HepG2 (cell line): ENCODE data around the gene PKMYT1. TPM values are rescaled to one million over a fixed set of nuclear protein-coding genes. Genes with fewer than 3 reads are reported as not detected.

Experiments used
- ATAC-seq: fragments of 200-7000 bp; cut with Tn5 transposase; 3 replicates; pipeline ENCODE4 v1.9.1; 2020; ENCODE audit warnings: mild to moderate bottlenecking, moderate library complexity
- BruUV-seq: library from RNA; stranded (reverse); fragments of 400-500 nt; replicated peaks from 2 replicates; lab custom pipeline; 2021; lab: Mats Ljungman, UMichigan
- CTCF ChIA-PET: fragments of 300-600 bp; formaldehyde crosslinking; extraction: SDS; loops from one replicate; lab custom pipeline; 2021; ENCODE audit warnings: low total read pairs, inconsistent platforms, low intra/inter-chr PET ratio; lab: Yijun Ruan, JAX
- POLR2A ChIA-PET: fragments of 350-600 bp; sonication (Branson Sonifier 250); formaldehyde crosslinking; loops from one replicate; lab custom pipeline; 2020; ENCODE audit warnings: antibody characterized with exemption, inconsistent platforms; lab: Yijun Ruan, JAX
- DNase-seq: peaks from one replicate; pipeline ENCODE4 v3.0.0-alpha.2; 2015; ENCODE audit warnings: low spot score
- FAIRE-seq: peaks from 3 replicates; lab custom pipeline; 2011; peaks lifted over from hg19 to GRCh38; lab: Jason Lieb, UNC
- H2AFZ ChIP-seq: one replicate; pipeline ENCODE4 v1.6.1; 2011; ENCODE audit warnings: low read length, inconsistent platforms
- H3K27ac ChIP-seq: fragments of 300-600 bp; 3 replicates; pipeline ENCODE4 v1.8.0; 2011; ENCODE audit warnings: mixed run types, mild to moderate bottlenecking, mixed read lengths, low read length, inconsistent platforms; ENCODE audit not compliant: insufficient read depth; ENCODE audit errors: extremely low read length
- H3K27me3 ChIP-seq, 2 experiments: fragments of 200-600 bp in 1 of 2; 2 replicates in 1 of 2; 3 replicates in 1 of 2; pipeline versions ENCODE4 v1.6.0 to v1.8.0; 2011; ENCODE audit warnings: low read length in 2 of 2, mild to moderate bottlenecking in 2 of 2, moderate library complexity in 2 of 2, inconsistent platforms in 1 of 2; ENCODE audit not compliant: insufficient read depth in 2 of 2, control insufficient read depth in 1 of 2
- H3K36me3 ChIP-seq, 2 experiments: fragments of 200-600 bp in 1 of 2; replicated peaks in 1 of 2; 2 replicates in 1 of 2; 3 replicates in 1 of 2; pipeline versions ENCODE4 v1.5.1 to v1.8.0; 2011; ENCODE audit warnings: low read length in 2 of 2, inconsistent platforms in 1 of 2; ENCODE audit not compliant: insufficient read depth in 2 of 2, control insufficient read depth in 1 of 2
- H3K4me1 ChIP-seq: 2 replicates; pipeline ENCODE4 v1.5.1; 2012; ENCODE audit warnings: low read length, inconsistent platforms; ENCODE audit not compliant: insufficient read depth
- H3K4me2 ChIP-seq: 2 replicates; pipeline ENCODE4 v1.6.0; 2011; ENCODE audit warnings: low read depth, low read length, inconsistent platforms
- H3K4me3 ChIP-seq, 3 experiments: fragments of 200-600 bp in 1 of 3; sonication (generic), shearing (Covaris generic) in 1 of 3; replicated peaks in 1 of 3; 2 replicates each; pipeline ENCODE4 v1.5.1; 2011 to 2016; ENCODE audit warnings: low read length in 3 of 3, inconsistent platforms in 2 of 3, low read depth in 2 of 3, mild to moderate bottlenecking in 2 of 3, control low read depth in 1 of 3, mixed read lengths in 1 of 3; ENCODE audit not compliant: insufficient read depth in 1 of 3
- H3K79me2 ChIP-seq: one replicate; pipeline ENCODE4 v1.6.1; 2011; ENCODE audit warnings: low read length, inconsistent platforms; ENCODE audit not compliant: insufficient read depth
- H3K9ac ChIP-seq: 2 replicates; pipeline ENCODE4 v1.6.0; 2011; ENCODE audit warnings: mild to moderate bottlenecking, low read depth, low read length, inconsistent platforms; ENCODE audit not compliant: insufficient read depth
- H3K9me3 ChIP-seq: 2 replicates; pipeline ENCODE4 v1.5.1; 2012; ENCODE audit warnings: mild to moderate bottlenecking, low read length
- H4K20me1 ChIP-seq: 2 replicates; pipeline ENCODE4 v1.6.0; 2011; ENCODE audit warnings: inconsistent platforms, mild to moderate bottlenecking, low read length, moderate library complexity; ENCODE audit not compliant: insufficient read depth
- ELF4 ChIP-seq: sonication (generic); formaldehyde crosslinking; IDR thresholded peaks from 2 replicates; pipeline ENCODE4 v1.5.0; 2020; ENCODE audit warnings: missing genetic modification reagents, mild to moderate bottlenecking, moderate library complexity, borderline replicate concordance
- ETV5 ChIP-seq: IDR thresholded peaks from 2 replicates; pipeline ENCODE4 v1.6.1; 2018; ENCODE audit warnings: missing biosample characterization, missing genetic modification reagents, inconsistent platforms, borderline replicate concordance
- FOSL2 ChIP-seq: sonication (generic); formaldehyde crosslinking; IDR thresholded peaks from 2 replicates; pipeline ENCODE4 v1.4.0; 2020; ENCODE audit warnings: missing genetic modification reagents
- MEF2D ChIP-seq: sonication (generic); formaldehyde crosslinking; IDR thresholded peaks from 2 replicates; pipeline ENCODE4 v1.5.1; 2020; ENCODE audit warnings: mild to moderate bottlenecking, missing genetic modification reagents
- NFKBIZ ChIP-seq: IDR thresholded peaks from 2 replicates; pipeline ENCODE4 v1.6.1; 2018; ENCODE audit warnings: missing genetic modification reagents, missing compliant biosample characterization
- NFYB ChIP-seq: sonication (generic); formaldehyde crosslinking; IDR thresholded peaks from 2 replicates; pipeline ENCODE4 v1.4.0; 2020; ENCODE audit warnings: missing genetic modification reagents
- PPARG ChIP-seq: conservative IDR thresholded peaks from 2 replicates; pipeline ENCODE4 v1.6.1; 2016; ENCODE audit warnings: missing biosample characterization, missing genetic modification reagents
- RXRB ChIP-seq: IDR thresholded peaks from 2 replicates; pipeline ENCODE4 v1.6.1; 2016; ENCODE audit warnings: borderline replicate concordance, missing genetic modification reagents, missing compliant biosample characterization
- SALL1 ChIP-seq: sonication (generic); formaldehyde crosslinking; IDR thresholded peaks from 2 replicates; pipeline ENCODE4 v1.8.0; 2022; ENCODE audit warnings: mild to moderate bottlenecking, missing genetic modification reagents
- SP4 ChIP-seq: sonication (generic); formaldehyde crosslinking; IDR thresholded peaks from 2 replicates; pipeline ENCODE4 v1.8.1; 2023; ENCODE audit warnings: mild to moderate bottlenecking, missing genetic modification reagents
- TGIF2 ChIP-seq: IDR thresholded peaks from 2 replicates; pipeline ENCODE4 v1.6.1; 2016; ENCODE audit warnings: control low read depth, missing compliant biosample characterization
- ZBTB7A ChIP-seq: sonication (generic); formaldehyde crosslinking; IDR thresholded peaks from 2 replicates; pipeline ENCODE4 v1.8.0; 2022; ENCODE audit warnings: mild to moderate bottlenecking, missing genetic modification reagents
- ZNF350 ChIP-seq: sonication (generic); formaldehyde crosslinking; IDR thresholded peaks from 2 replicates; pipeline ENCODE4 v1.4.0; 2020; ENCODE audit warnings: mild to moderate bottlenecking, low read depth, missing genetic modification reagents, borderline replicate concordance
- ZNF543 ChIP-seq: sonication (generic); formaldehyde crosslinking; IDR thresholded peaks from 2 replicates; pipeline ENCODE4 v1.4.0; 2020; ENCODE audit warnings: mild to moderate bottlenecking, missing genetic modification reagents
- WGBS: methylation state at CpG from one replicate; pipeline ENCODE4 v1.1.6; 2017; ENCODE audit warnings: low lambda C conversion rate; 5-methylcytosine and 5-hydroxymethylcytosine counted together
- in situ Hi-C: cut with HindIII; loops from 2 replicates; pipeline ENCODE4 v1.10.0; 2017; ENCODE audit warnings: low pct_unique_long_range_greater_than_20kb; ENCODE audit not compliant: extremely low pct_ligation_motif_present
- intact Hi-C: fragments of 100-400 bp; cut with micrococcal nuclease; formaldehyde crosslinking; loops from one replicate; pipeline ENCODE4 v1.10.0; 2022; ENCODE audit not compliant: unreplicated experiment
- polyA plus RNA-seq, 8 experiments: library from polyadenylated mRNA; depleted of rRNA in 3 of 8; stranded (reverse) in 7 of 8; unstranded in 1 of 8; fragments of >200 nt; fragmentation: Illumina TruSeq in 4 of 8; extraction: Trizol in 4 of 8; gene quantifications; 2 replicates each; pipeline versions ENCODE4 v1.2.1 to v1.2.3, GENCODE V29; 2011 to 2016; ENCODE audit warnings: low read depth in 4 of 8, missing spikeins in 1 of 8, mixed read lengths in 1 of 8; ENCODE audit not compliant: insufficient read depth in 1 of 8
- total RNA-seq, 5 experiments: library from RNA; depleted of rRNA; stranded (reverse); fragments of >200 nt; fragmentation: Illumina TruSeq; extraction: Trizol; gene quantifications; 2 replicates each; pipeline ENCODE4 v1.2.3, GENCODE V29; 2016; ENCODE audit warnings: low read depth in 1 of 5
- TF ChIP-seq, protein P1 (sequence below): sonication (generic); formaldehyde crosslinking; IDR thresholded peaks from 2 replicates; pipeline ENCODE4 v1.8.0; 2022; ENCODE audit warnings: missing genetic modification reagents, mild to moderate bottlenecking, borderline replicate concordance
- TF ChIP-seq, protein P2 (sequence below): IDR thresholded peaks from 2 replicates; pipeline ENCODE4 v1.4.0; 2020; ENCODE audit warnings: mild to moderate bottlenecking, missing genetic modification reagents
- TF ChIP-seq, protein P3 (sequence below): sonication (generic); formaldehyde crosslinking; IDR thresholded peaks from 2 replicates; pipeline ENCODE4 v1.8.1; 2023; ENCODE audit warnings: mild to moderate bottlenecking, moderate library complexity, missing genetic modification reagents

Gene PKMYT1
- total and polyA plus RNA-seq, 2 of the 13 experiments (the other 11 are each of a cell fraction or from before 2014, with no cell fraction given): 7.0 to 27.8 TPM

DNA sequence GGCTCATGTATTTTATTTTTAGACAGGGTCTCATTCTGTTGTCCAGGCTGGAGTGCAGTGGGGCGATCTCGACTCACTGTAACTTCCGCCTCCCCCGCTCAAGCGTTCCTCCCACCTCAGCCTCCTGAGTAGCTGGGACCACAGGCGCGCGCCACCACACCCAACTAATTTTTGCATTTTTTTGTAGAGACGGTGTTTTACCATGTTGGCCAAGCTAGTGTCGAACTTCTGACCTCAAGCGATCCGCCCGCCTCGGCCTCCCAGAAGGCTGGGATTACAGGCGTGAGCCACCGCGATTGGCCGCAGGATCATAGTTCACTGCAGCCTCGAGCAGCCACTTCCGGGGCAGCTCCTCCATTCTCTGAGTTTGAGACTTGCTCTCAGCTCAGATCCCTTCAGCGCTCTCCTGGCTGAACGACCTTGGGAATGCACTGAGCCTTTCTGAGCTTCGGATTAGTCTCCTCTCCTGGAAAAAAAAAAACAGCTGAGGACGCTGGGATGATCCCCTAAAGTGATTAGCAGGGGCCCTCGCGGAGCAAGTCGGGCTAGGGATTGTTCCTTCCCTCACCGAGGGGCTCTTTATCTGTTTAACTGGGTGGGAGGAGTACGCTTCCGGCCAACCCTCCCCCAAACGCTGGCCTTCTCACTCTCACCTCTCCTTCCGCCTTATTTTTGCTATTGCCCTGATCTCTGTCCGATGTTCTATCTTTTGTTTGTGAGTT is 1.1 kb upstream of the PKMYT1 start:
- H3K27me3 ChIP-seq: peaks cover 8 to 20% of the 10 kb centered on the region in 2 experiments; a peak in 4 of 5 replicates
- ChIA-PET POLR2A (interaction anchor here (0.7 to 3.9 kb wide), 17 partner anchors 9 to 230 kb away, joined by 3 to 48 read pairs (median 6); partner anchors contain the start of genes FLYWCH1, FLYWCH2, HCFC1R1 and KREMEN2), CTCF (no interaction called here)
- peak overlapping the region; percentile 94 for H3K9ac ChIP-seq
- H3K9me3 ChIP-seq: no peaks in the 10 kb centered on the region
- FAIRE-seq: peak; percentile 92
- DNase-seq: peak; percentile 72
- intact Hi-C loops (no loop called here), in situ Hi-C loops (no loop called here)
- H3K79me2 ChIP-seq: peaks cover 8% of the 10 kb centered on the region
- H3K27ac ChIP-seq: peak overlapping the region; percentile 87
- H3K4me1 ChIP-seq: peaks cover 26% of the 10 kb centered on the region
- peak; percentile 61 for ATAC-seq
- peak overlapping the region; percentile 96 for H3K4me2 ChIP-seq
- no TSS peak for BruUV-seq
- H3K36me3 ChIP-seq: peaks cover 0 to 4% of the 10 kb centered on the region in 2 experiments; a peak in 1 of 5 replicates
- WGBS: 1% methylated on average over 31 of the region's 33 CpGs
- H4K20me1 ChIP-seq: no peaks in the 10 kb centered on the region
- H3K4me3 ChIP-seq: peak overlapping the region; percentile 86 to 95 (median 88)
- H2AFZ ChIP-seq: no peak overlapping the region
- TF ChIP-seq, protein P1, sequence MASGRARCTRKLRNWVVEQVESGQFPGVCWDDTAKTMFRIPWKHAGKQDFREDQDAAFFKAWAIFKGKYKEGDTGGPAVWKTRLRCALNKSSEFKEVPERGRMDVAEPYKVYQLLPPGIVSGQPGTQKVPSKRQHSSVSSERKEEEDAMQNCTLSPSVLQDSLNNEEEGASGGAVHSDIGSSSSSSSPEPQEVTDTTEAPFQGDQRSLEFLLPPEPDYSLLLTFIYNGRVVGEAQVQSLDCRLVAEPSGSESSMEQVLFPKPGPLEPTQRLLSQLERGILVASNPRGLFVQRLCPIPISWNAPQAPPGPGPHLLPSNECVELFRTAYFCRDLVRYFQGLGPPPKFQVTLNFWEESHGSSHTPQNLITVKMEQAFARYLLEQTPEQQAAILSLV: 0 out of 2 replicates have a peak, but pooled peaks have one; percentile 17
- TF ChIP-seq PPARG (CRISPR knock-in tag): 0 out of 2 replicates have a peak, but pooled peaks have one; percentile 18
- peak; percentile 22; the same call in 1 of the 2 replicates for TF ChIP-seq NFKBIZ (CRISPR knock-in tag)
- TF ChIP-seq MEF2D (CRISPR knock-in tag): peak; percentile 66; the same call in 1 of the 2 replicates
- TF ChIP-seq ZNF350 (CRISPR knock-in tag): peak; percentile 73; the same call in 1 of the 2 replicates
- TF ChIP-seq NFYB (CRISPR knock-in tag): peak; percentile 51; the same call in 1 of the 2 replicates
- TF ChIP-seq FOSL2 (CRISPR knock-in tag): 0 out of 2 replicates have a peak, but pooled peaks have one; percentile 4
- TF ChIP-seq, protein P2, sequence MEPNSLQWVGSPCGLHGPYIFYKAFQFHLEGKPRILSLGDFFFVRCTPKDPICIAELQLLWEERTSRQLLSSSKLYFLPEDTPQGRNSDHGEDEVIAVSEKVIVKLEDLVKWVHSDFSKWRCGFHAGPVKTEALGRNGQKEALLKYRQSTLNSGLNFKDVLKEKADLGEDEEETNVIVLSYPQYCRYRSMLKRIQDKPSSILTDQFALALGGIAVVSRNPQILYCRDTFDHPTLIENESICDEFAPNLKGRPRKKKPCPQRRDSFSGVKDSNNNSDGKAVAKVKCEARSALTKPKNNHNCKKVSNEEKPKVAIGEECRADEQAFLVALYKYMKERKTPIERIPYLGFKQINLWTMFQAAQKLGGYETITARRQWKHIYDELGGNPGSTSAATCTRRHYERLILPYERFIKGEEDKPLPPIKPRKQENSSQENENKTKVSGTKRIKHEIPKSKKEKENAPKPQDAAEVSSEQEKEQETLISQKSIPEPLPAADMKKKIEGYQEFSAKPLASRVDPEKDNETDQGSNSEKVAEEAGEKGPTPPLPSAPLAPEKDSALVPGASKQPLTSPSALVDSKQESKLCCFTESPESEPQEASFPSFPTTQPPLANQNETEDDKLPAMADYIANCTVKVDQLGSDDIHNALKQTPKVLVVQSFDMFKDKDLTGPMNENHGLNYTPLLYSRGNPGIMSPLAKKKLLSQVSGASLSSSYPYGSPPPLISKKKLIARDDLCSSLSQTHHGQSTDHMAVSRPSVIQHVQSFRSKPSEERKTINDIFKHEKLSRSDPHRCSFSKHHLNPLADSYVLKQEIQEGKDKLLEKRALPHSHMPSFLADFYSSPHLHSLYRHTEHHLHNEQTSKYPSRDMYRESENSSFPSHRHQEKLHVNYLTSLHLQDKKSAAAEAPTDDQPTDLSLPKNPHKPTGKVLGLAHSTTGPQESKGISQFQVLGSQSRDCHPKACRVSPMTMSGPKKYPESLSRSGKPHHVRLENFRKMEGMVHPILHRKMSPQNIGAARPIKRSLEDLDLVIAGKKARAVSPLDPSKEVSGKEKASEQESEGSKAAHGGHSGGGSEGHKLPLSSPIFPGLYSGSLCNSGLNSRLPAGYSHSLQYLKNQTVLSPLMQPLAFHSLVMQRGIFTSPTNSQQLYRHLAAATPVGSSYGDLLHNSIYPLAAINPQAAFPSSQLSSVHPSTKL (CRISPR knock-in tag): peak; percentile 51
- TF ChIP-seq ETV5: peak; percentile 81; the same call in 1 of the 2 replicates
- TF ChIP-seq, protein P3, sequence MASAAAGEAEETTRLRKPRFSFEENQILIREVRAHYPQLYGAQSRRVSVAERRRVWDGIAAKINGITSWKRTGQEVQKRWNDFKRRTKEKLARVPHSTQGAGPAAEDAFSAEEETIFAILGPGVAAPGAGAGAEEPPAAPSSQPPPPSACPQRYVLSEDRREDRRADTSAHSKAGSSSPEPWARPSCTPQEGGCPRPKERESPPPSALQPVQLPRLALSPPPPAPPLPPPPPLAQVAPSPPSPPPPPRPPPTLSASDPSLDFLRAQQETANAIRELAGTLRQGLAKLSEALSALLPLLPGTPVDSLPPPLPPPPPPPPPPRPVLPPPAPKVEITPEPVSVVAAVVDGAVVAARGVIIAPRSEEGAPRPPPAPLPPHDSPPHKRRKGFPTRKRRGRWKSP (CRISPR knock-in tag): 0 out of 2 replicates have a peak, but pooled peaks have one; percentile 56
- TF ChIP-seq ELF4 (CRISPR knock-in tag): 0 out of 2 replicates have a peak, but pooled peaks have one; percentile 2
- peak; percentile 53; the same call in 1 of the 2 replicates for TF ChIP-seq SP4 (CRISPR knock-in tag)
- TF ChIP-seq SALL1 (CRISPR knock-in tag): peak; percentile 45; the same call in 1 of the 2 replicates
- peak; percentile 46; the same call in 1 of the 2 replicates for TF ChIP-seq RXRB (CRISPR knock-in tag)
- TF ChIP-seq TGIF2 (CRISPR knock-in tag): 0 out of 2 replicates have a peak, but pooled peaks have one; percentile 40
- peak; percentile 42; the same call in 1 of the 2 replicates for TF ChIP-seq ZBTB7A
- TF ChIP-seq ZNF543: 0 out of 2 replicates have a peak, but pooled peaks have one; percentile 67
